Neural crest cell (in vitro differentiated cells): ENCODE results near the gene RAET1E. TPM values are rescaled to one million over a fixed set of nuclear protein-coding genes. Genes with fewer than 3 reads are reported as not detected.
A peak's percentile ranks its signal among the peaks of the same experiment; 100 is the strongest.
"Not testable (repeated sequence)": the region's sequence is repeated elsewhere in the genome, so short reads cannot be mapped to it uniquely, and the experiment has no call there.

ENCODE experiments used
- DNase-seq: peaks from one replicate; pipeline ENCODE4 v3.0.0; 2021; ENCODE audit warnings: low read depth, mixed read lengths, low spot score
- H3K27ac Mint-ChIP-seq: one replicate; pipeline ENCODE4 v1.8.0; 2021; ENCODE audit warnings: mild to moderate bottlenecking, mixed read lengths; ENCODE audit not compliant: unreplicated experiment
- H3K27me3 Mint-ChIP-seq: 2 replicates; pipeline ENCODE4 v1.8.0; 2021; ENCODE audit warnings: low read depth, mild to moderate bottlenecking, mixed read lengths
- H3K36me3 Mint-ChIP-seq: 2 replicates; pipeline ENCODE4 v1.8.0; 2021; ENCODE audit warnings: low read depth, mild to moderate bottlenecking, mixed read lengths
- H3K4me1 Mint-ChIP-seq: 2 replicates; pipeline ENCODE4 v1.8.0; 2021; ENCODE audit warnings: mixed read lengths
- H3K4me3 Mint-ChIP-seq: one replicate; pipeline ENCODE4 v1.8.0; 2021; ENCODE audit warnings: mild to moderate bottlenecking, mixed read lengths
- H3K9me3 Mint-ChIP-seq: 2 replicates; pipeline ENCODE4 v1.8.0; 2021; ENCODE audit warnings: mixed read lengths
- CTCF ChIP-seq: fragments of 200-600 bp; sonication (generic); conservative IDR thresholded peaks from 2 replicates; pipeline ENCODE4 v1.5.0; 2021; ENCODE audit warnings: antibody characterized with exemption, mild to moderate bottlenecking
- total RNA-seq: library from RNA; stranded (reverse); gene quantifications from 2 replicates; pipeline ENCODE4 v1.2.1, GENCODE V29; 2021

Gene RAET1E
- total RNA-seq, 1 donor from 2014 or later, result not detected

GRCh38 chr6:149940672-149940982 lies 42.7 kb upstream of the RAET1E start:
- H3K27ac Mint-ChIP-seq, result no peak overlapping the region
- peaks cover 90% of the 10 kb centered on the region for H3K27me3 Mint-ChIP-seq
- H3K4me1 Mint-ChIP-seq, result peaks cover 11% of the 10 kb centered on the region
- DNase-seq, result no peak
- peak overlapping the region; percentile 69 for H3K4me3 Mint-ChIP-seq
- no peaks in the 10 kb centered on the region for H3K9me3 Mint-ChIP-seq
- no peak for TF ChIP-seq CTCF
- no peaks in the 10 kb centered on the region for H3K36me3 Mint-ChIP-seq

- peaks cover 91% of the 10 kb centered on the region for H3K27me3 Mint-ChIP-seq
- H3K9me3 Mint-ChIP-seq, result no peaks in the 10 kb centered on the region
- peaks cover 11% of the 10 kb centered on the region for H3K4me1 Mint-ChIP-seq
- no peak overlapping the region for H3K27ac Mint-ChIP-seq
- H3K4me3 Mint-ChIP-seq, result peak overlapping the region; percentile 69
- no peak for DNase-seq
- H3K36me3 Mint-ChIP-seq, result no peaks in the 10 kb centered on the region
- TF ChIP-seq CTCF, result no peak
Measured at GRCh38 chr6:149939909-149940671, 42.2 kb upstream of the RAET1E start.

GRCh38 chr6:149939356-149939648 lies 41.4 kb upstream of the RAET1E start:
- H3K4me1 Mint-ChIP-seq, result peaks cover 11% of the 10 kb centered on the region
- H3K27ac Mint-ChIP-seq, result no peak overlapping the region
- no peaks in the 10 kb centered on the region for H3K36me3 Mint-ChIP-seq
- H3K27me3 Mint-ChIP-seq, result peaks cover 99% of the 10 kb centered on the region
- no peak for DNase-seq
- no peaks in the 10 kb centered on the region for H3K9me3 Mint-ChIP-seq
- no peak for TF ChIP-seq CTCF
- H3K4me3 Mint-ChIP-seq, result peak overlapping the region; percentile 69

- Mint-ChIP-seq H3K4me1 (peaks cover 11% of the 10 kb centered on the region), H3K27me3 (peaks cover 98% of the 10 kb centered on the region), H3K27ac (no peak overlapping the region), H3K9me3 (no peaks in the 10 kb centered on the region), H3K4me3 (peak overlapping the region; percentile 69), H3K36me3 (no peaks in the 10 kb centered on the region)
- no peak for DNase-seq
- no peak for TF ChIP-seq CTCF
Measured at GRCh38 chr6:149938571-149939355, 40.9 kb upstream of the RAET1E start.

GRCh38 chr6:149938013-149938570 lies 40.2 kb upstream of the RAET1E start:
- not testable (repeated sequence) for H3K9me3 Mint-ChIP-seq, H3K27ac Mint-ChIP-seq, DNase-seq, H3K36me3 Mint-ChIP-seq
- Mint-ChIP-seq H3K27me3 (peaks cover 98% of the 10 kb centered on the region), H3K4me1 (peaks cover 11% of the 10 kb centered on the region), H3K4me3 (peak overlapping the region; percentile 32)
- TF ChIP-seq CTCF, result peak; percentile 28
